ENCODE data around the gene SAMD13.

SAMD13 gene

DNA sequence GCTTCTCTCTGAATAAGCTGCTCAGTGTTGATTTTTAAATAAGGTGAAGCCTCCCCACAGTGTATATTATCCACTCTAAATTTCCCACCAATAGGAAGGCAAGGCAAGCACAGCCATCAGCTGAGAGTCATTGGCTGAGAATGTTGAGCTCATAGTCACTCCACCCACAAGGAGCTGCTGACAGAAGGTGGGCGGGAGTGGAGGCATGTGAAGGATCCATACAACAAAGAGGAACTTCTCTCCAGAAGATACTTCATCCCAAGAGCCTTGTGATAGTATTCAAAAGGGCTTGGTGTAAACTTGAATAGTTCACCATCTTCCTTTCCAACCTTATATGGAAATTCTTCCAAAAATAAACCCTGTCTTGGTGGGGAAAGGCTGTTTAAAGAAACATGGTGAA, 42.8 kb downstream of the SAMD13 start:
- no peak for DNase-seq (ENCODE audit: low read depth in 2 of 2)

GRCh38 chr1:84345220-84345619, 43.7 kb downstream of the SAMD13 start:
- no peak for DNase-seq (ENCODE audit: low read depth in 2 of 2)

GRCh38 chr1:84347271-84347931, 45.9 kb downstream of the SAMD13 start:
- no peak for DNase-seq (ENCODE audit: low read depth in 2 of 2)

- DNase-seq (ENCODE audit: low read depth in 2 of 2) = no peak
Observed at GRCh38 chr1:84347932-84348555, 46.5 kb downstream of the SAMD13 start.

- no peak for DNase-seq (ENCODE audit: low read depth in 2 of 2)
Observed at GRCh38 chr1:84348759-84349158, 47.3 kb downstream of the SAMD13 start.

DNA sequence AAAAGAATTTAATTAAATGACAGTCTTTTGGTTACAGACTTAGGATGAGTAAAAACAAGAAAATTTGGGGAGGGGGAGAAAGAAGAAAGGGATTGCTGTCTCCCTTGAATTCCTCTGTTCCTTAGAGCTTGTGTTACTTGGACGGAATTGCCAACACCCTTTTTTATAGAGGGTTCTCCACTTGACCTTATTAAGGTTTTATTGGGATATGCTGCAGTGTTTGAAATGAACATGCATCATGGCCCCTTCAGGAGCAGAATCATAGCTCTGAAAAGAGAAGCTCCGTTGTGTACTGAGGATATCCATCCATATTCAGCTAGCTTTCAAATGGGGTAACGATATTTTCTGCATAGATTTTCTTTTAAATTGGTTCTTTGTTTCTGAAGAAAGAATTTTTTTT, 48.6 kb downstream of the SAMD13 start:
- no peak for DNase-seq (ENCODE audit: low read depth in 2 of 2)

- no peak for DNase-seq (ENCODE audit: low read depth in 2 of 2)
Observed at GRCh38 chr1:84350550-84350949, 49.0 kb downstream of the SAMD13 start.

GRCh38 chr1:84352298-84353106, 51.0 kb downstream of the SAMD13 start:
- no peak for DNase-seq (ENCODE audit: low read depth in 2 of 2)

GRCh38 chr1:84353695-84354094, 52.2 kb downstream of the SAMD13 start:
- no peak for DNase-seq (ENCODE audit: low read depth in 2 of 2)

GRCh38 chr1:84355556-84355955, 54.0 kb downstream of the SAMD13 start:
- no peak for DNase-seq (ENCODE audit: low read depth in 2 of 2)

GRCh38 chr1:84356881-84357280, 55.4 kb downstream of the SAMD13 start:
- no peak for DNase-seq (ENCODE audit: low read depth in 2 of 2)

DNA sequence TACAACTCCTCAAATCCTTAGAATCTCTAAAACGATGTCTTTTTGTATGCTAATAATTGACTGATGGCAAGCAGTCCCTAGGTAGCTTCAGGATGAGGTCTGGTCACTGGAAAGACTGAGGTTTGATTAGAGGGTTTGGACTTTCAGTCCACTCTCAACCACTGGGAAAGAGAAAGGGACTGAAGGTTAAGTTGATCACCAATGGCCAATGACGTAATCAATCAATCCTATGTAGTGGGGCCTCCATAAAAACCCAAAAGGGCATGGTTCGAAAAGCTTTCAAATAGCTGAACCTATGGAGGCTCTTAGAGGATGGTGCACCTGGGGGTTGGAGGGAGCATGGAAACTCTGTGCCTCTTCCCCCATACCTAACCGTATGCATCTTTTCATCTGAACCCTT, 57.2 kb downstream of the SAMD13 start:
- no peak for DNase-seq (ENCODE audit: low read depth in 2 of 2)

DNA sequence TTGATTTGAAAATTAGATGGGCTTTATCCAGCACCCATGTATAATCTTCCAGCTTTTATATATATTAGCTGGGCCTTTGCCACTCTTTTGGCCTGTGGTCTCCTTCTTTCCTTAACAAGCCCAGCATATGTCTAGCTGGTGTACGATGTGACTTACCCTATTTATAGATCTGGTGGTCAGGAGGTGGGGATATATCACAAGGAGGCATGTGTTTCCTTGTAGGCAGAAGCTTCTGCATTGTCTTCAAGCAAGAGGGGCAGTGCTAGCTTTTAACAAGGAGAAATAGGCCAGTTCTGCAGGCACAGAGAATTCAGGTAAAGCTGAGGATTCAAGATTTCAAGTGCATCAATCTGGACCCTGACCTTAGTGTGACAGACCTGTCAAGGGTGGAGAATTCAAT, 58.8 kb downstream of the SAMD13 start:
- no peak for DNase-seq (ENCODE audit: low read depth in 2 of 2)

GRCh38 chr1:84361796-84362195, 60.3 kb downstream of the SAMD13 start:
- DNase-seq (ENCODE audit: low read depth in 2 of 2) = no peak

DNA sequence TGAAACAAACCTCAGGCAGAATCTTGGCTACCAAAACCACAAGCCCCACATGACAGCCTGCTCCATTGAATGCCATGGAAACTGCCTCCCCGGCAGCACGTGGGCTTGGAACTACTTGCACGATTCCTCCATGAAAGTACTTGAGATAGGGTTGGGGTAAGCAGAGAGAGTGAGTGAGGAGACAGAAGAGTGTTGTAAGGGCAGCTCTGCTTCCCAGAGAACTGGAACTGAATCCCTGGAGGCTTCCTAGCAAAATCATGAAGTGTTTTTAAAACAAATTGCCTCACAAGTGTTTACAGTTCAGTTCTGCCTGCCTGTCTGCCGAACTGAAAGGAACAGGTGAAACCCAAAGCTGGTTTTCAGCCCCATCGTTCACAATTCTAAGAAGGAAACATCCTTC, 61.5 kb downstream of the SAMD13 start:
- no peak for DNase-seq (ENCODE audit: low read depth in 2 of 2)

- no peak for DNase-seq (ENCODE audit: low read depth in 2 of 2)
Observed at GRCh38 chr1:84363622-84364021, 62.1 kb downstream of the SAMD13 start.

DNA sequence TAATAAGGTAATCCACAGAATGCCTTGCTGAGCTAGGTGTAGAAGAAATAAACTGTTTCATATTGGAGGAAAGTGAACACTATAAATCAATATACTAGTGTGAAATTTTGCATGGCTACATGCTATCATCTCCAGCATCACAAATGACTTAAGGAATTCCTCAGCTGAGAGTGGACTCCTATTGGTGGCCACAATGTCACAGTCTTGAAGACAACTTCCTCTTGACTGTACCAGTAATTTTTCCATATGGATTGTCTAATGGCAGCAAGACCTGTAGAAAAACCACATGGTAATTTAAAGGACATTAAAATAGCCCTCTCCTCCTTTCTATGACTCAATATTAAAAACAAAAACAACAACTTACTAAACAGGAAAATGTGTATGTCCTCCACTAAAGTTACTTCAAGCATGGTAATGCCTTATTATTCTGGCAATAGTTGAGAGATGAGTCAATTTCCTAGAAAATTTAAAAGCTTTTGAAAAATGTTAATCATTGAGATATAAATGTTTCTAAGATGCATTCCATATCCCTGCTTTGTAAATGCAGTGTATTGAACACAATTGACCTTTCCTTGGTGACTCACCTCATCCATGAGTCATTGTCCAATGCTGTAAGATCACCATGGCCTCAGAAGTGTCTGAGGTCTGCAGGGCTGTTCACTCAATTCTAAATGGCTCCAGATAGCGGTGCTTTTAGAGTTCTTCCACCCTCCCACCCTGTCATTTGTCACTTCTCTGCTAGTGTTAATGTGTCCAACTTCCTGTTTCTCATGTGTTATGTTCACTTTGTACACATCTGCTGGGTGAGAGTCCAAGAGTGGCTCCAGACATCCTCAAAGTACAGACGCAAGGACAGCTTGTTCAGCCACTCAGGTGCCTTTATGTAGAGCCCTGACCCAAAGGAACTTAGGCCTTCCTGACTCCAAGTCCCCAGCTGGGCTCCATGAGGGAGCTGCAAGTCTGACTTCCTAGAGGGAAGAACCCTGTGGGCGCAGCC, 64.0 kb downstream of the SAMD13 start:
- no peak for DNase-seq (ENCODE audit: low read depth in 2 of 2)

GRCh38 chr1:84366786-84367185, 65.3 kb downstream of the SAMD13 start:
- no peak for DNase-seq (ENCODE audit: low read depth in 2 of 2)

GRCh38 chr1:84367219-84367618, 65.7 kb downstream of the SAMD13 start:
- no peak for DNase-seq (ENCODE audit: low read depth in 2 of 2)

GRCh38 chr1:84368441-84368840, 66.9 kb downstream of the SAMD13 start:
- no peak for DNase-seq (ENCODE audit: low read depth in 2 of 2)

GRCh38 chr1:84370266-84370665, 68.8 kb downstream of the SAMD13 start:
- DNase-seq (ENCODE audit: low read depth in 2 of 2) = no peak
